Panc1 (cell line): ENCODE measurements around the gene TBX18. TPM values are rescaled to one million over a fixed set of nuclear protein-coding genes. Genes with fewer than 3 reads are reported as not detected.

Experiments
- ATAC-seq: fragments of 200-7000 bp; cut with Tn5 transposase; 2 replicates; pipeline ENCODE4 v1.9.1; 2020; ENCODE audit warnings: mild to moderate bottlenecking, moderate library complexity
- BruUV-seq: library from RNA; stranded (reverse); fragments of 400-500 nt; replicated peaks from 2 replicates; lab custom pipeline; 2021; lab: Mats Ljungman, UMichigan
- CTCF ChIA-PET: fragments of 300-600 bp; sonication (Branson Sonifier 250); formaldehyde crosslinking; loops from one replicate; lab custom pipeline; 2022; ENCODE audit warnings: antibody characterized with exemption; lab: Charles Lee
- POLR2A ChIA-PET: fragments of 300-600 bp; sonication (Branson Sonifier 250); formaldehyde crosslinking; loops from one replicate; lab custom pipeline; 2022; ENCODE audit warnings: antibody characterized with exemption; lab: Charles Lee
- DNase-seq: peaks from one replicate; pipeline ENCODE4 v3.0.0-alpha.2; 2010; ENCODE audit warnings: low read depth, low spot score
- H3K27ac ChIP-seq: 2 replicates; pipeline ENCODE4 v1.5.1; 2011; ENCODE audit warnings: mild to moderate bottlenecking, low read length, inconsistent platforms
- H3K27me3 ChIP-seq: fragments of 200-500 bp; sonication (Bioruptor generic); 2 replicates; pipeline ENCODE4 v1.6.0; 2014; ENCODE audit warnings: low read length, inconsistent platforms; ENCODE audit not compliant: control insufficient read depth, insufficient read depth
- H3K36me3 ChIP-seq: fragments of 200-500 bp; sonication (Bioruptor generic); 2 replicates; pipeline ENCODE4 v1.5.1; 2014; ENCODE audit warnings: inconsistent platforms, mild to moderate bottlenecking, low read length, moderate library complexity; ENCODE audit not compliant: control insufficient read depth, insufficient read depth
- H3K4me1 ChIP-seq: 2 replicates; pipeline ENCODE4 v1.5.1; 2011; ENCODE audit warnings: inconsistent platforms, mild to moderate bottlenecking, low read length, moderate library complexity; ENCODE audit not compliant: control insufficient read depth, insufficient read depth
- H3K4me3 ChIP-seq, 2 experiments: 2 replicates each; pipeline ENCODE4 v1.5.1; 2011 to 2012; ENCODE audit warnings: low read depth in 2 of 2, low read length in 2 of 2, mild to moderate bottlenecking in 2 of 2, inconsistent platforms in 1 of 2, moderate library complexity in 1 of 2
- H3K9me3 ChIP-seq: fragments of 200-500 bp; sonication (Bioruptor generic); 2 replicates; pipeline ENCODE4 v1.5.1; 2014; ENCODE audit warnings: low read depth, mild to moderate bottlenecking, inconsistent platforms, low read length, moderate library complexity; ENCODE audit not compliant: control insufficient read depth, insufficient read depth
- CTCF ChIP-seq: fragments of 450-650 bp; IDR thresholded peaks from 2 replicates; pipeline ENCODE4 v1.5.1; 2017; ENCODE audit warnings: mild to moderate bottlenecking
- POLR2AphosphoS5 ChIP-seq: IDR thresholded peaks from 2 replicates; pipeline ENCODE4 v1.6.1; 2012; ENCODE audit warnings: mild to moderate bottlenecking, low read depth, low read length, moderate library complexity
- REST ChIP-seq, 2 experiments: IDR thresholded peaks; 2 replicates each; pipeline ENCODE4 v1.6.1; 2011 to 2012; ENCODE audit warnings: low read depth in 2 of 2, control low read depth in 1 of 2, low read length in 1 of 2, mild to moderate bottlenecking in 1 of 2, moderate library complexity in 1 of 2; ENCODE audit not compliant: insufficient read depth in 1 of 2
- SIN3A ChIP-seq: IDR thresholded peaks from 2 replicates; pipeline ENCODE4 v1.6.1; 2012; ENCODE audit warnings: low read depth, mild to moderate bottlenecking, low read length, moderate library complexity, borderline replicate concordance; ENCODE audit not compliant: insufficient read depth
- TCF7L2 ChIP-seq: IDR thresholded peaks from 2 replicates; pipeline ENCODE4 v1.6.1; 2011; ENCODE audit warnings: mild to moderate bottlenecking, low read depth, low read length, inconsistent platforms
- in situ Hi-C: cut with HindIII; loops from 2 replicates; pipeline ENCODE4 v1.10.0; 2016; ENCODE audit warnings: low sequenced_read_pairs, low pct_unique_long_range_greater_than_20kb
- intact Hi-C: fragments of 100-400 bp; cut with micrococcal nuclease; formaldehyde crosslinking; loops from one replicate; pipeline ENCODE4 v1.10.0; 2022; ENCODE audit not compliant: unreplicated experiment
- total RNA-seq: library from RNA; stranded (reverse); gene quantifications from one replicate; pipeline ENCODE4 v1.2.1, GENCODE V29; 2021; ENCODE audit not compliant: unreplicated experiment

TBX18 gene
- total RNA-seq, 1 experiment from 2014 or later = 10.1 TPM

- no peak overlapping the region for H3K27ac ChIP-seq
- H3K4me3 ChIP-seq = no peak overlapping the region
- H3K4me1 ChIP-seq = no peaks in the 10 kb centered on the region
- POLR2A ChIA-PET = no interaction called here
- H3K9me3 ChIP-seq = no peaks in the 10 kb centered on the region
- TF ChIP-seq REST (IDR thresholded peaks at IDR 0.05; ENCODE audit: insufficient read depth in 1 of 2, low read depth in 2 of 2, low read length in 1 of 2) (no peak), POLR2AphosphoS5 (no peak), SIN3A (no peak), CTCF (no peak), TCF7L2 (no peak)
- ATAC-seq = no peak
- no peak for DNase-seq
- CTCF ChIA-PET = no interaction called here
- no TSS peak for BruUV-seq
- peaks cover 9% of the 10 kb centered on the region for H3K27me3 ChIP-seq
- in situ Hi-C loops (no loop called here), intact Hi-C loops (no loop called here)
- H3K36me3 ChIP-seq = no peaks in the 10 kb centered on the region
Observed at GRCh38 chr6:84788689-84789088, 24.3 kb upstream of the TBX18 start.

- Histone ChIP-seq H3K27me3 (peaks cover 25% of the 10 kb centered on the region), H3K4me1 (no peaks in the 10 kb centered on the region), H3K4me3 (no peak overlapping the region), H3K9me3 (no peaks in the 10 kb centered on the region), H3K36me3 (no peaks in the 10 kb centered on the region), H3K27ac (no peak overlapping the region)
- DNase-seq = no peak
- in situ Hi-C loops (no loop called here), intact Hi-C loops (no loop called here)
- no TSS peak for BruUV-seq
- POLR2A ChIA-PET = no interaction called here
- no peak for ATAC-seq
- TF ChIP-seq SIN3A = no peak
- TF ChIP-seq TCF7L2 = no peak
- TF ChIP-seq CTCF = no peak
- TF ChIP-seq POLR2AphosphoS5 = no peak
- TF ChIP-seq REST (IDR thresholded peaks at IDR 0.05; ENCODE audit: insufficient read depth in 1 of 2, low read depth in 2 of 2, low read length in 1 of 2) = no peak
- CTCF ChIA-PET = no interaction called here
Observed at GRCh38 chr6:84785671-84786070, 21.3 kb upstream of the TBX18 start.
